Lung (tissue), 12 donors: Measurements from ENCODE around the gene CMTM3. TPM values are rescaled to one million over a fixed set of nuclear protein-coding genes. Genes with fewer than 3 reads are reported as not detected.

Experiments
- ATAC-seq: fragments of 200-7000 bp; cut with Tn5 transposase; one replicate; pipeline ENCODE4 v1.9.1; 2020; ENCODE audit warnings: moderate number of reproducible peaks; ENCODE audit not compliant: insufficient read depth, low FRiP score
- DNase-seq, 3 donors: peaks; one replicate each; pipeline ENCODE4 v3.0.0-alpha.2; 2013 to 2017
- H3K27ac ChIP-seq, 2 donors: one replicate each; pipeline ENCODE4 v1.5.1; 2013; ENCODE audit warnings: mild to moderate bottlenecking in 2 of 2, moderate library complexity in 2 of 2, control low read depth in 1 of 2, inconsistent platforms in 1 of 2, low read depth in 1 of 2, low read length in 1 of 2
- H3K27me3 ChIP-seq, 3 donors: one replicate each; pipeline ENCODE4 v1.5.1; 2013; ENCODE audit warnings: low read length in 2 of 3; ENCODE audit not compliant: control insufficient read depth in 3 of 3, insufficient read depth in 3 of 3
- H3K36me3 ChIP-seq, 4 donors: one replicate each; pipeline ENCODE4 v1.5.1; 2013; ENCODE audit warnings: low read length in 4 of 4, mild to moderate bottlenecking in 1 of 4, moderate library complexity in 1 of 4; ENCODE audit not compliant: control insufficient read depth in 4 of 4, insufficient read depth in 4 of 4
- H3K4me1 ChIP-seq, 5 donors: one replicate each; pipeline ENCODE4 v1.5.1; 2013; ENCODE audit warnings: low read length in 5 of 5, mild to moderate bottlenecking in 2 of 5, moderate library complexity in 1 of 5; ENCODE audit not compliant: control insufficient read depth in 5 of 5, insufficient read depth in 5 of 5
- H3K4me3 ChIP-seq: one replicate; pipeline ENCODE4 v1.5.1; 2013; ENCODE audit warnings: mild to moderate bottlenecking, control low read depth, moderate library complexity
- H3K9ac ChIP-seq, 2 donors: one replicate each; pipeline ENCODE4 v1.5.1; 2013; ENCODE audit warnings: low read length in 2 of 2, control low read depth in 1 of 2; ENCODE audit not compliant: insufficient read depth in 1 of 2
- H3K9me3 ChIP-seq, 4 donors: one replicate each; pipeline ENCODE4 v1.5.1; 2013; ENCODE audit warnings: low read length in 3 of 4, mild to moderate bottlenecking in 1 of 4, moderate library complexity in 1 of 4; ENCODE audit not compliant: control insufficient read depth in 4 of 4, insufficient read depth in 3 of 4
- WGBS, 2 donors: extraction: QIAGEN DNeasy Blood & Tissue Kit; methylation state at CpG; one replicate each; pipeline ENCODE4 v1.1.7; 2013; 5-methylcytosine and 5-hydroxymethylcytosine counted together
- polyA plus RNA-seq, 2 donors: library from polyadenylated mRNA; stranded (reverse); fragments of 200-250 nt; gene quantifications; one replicate each; pipeline ENCODE4 v1.2.1, GENCODE V29; 2013
- total RNA-seq, 2 donors: library from RNA; depleted of rRNA in 1 of 2; stranded (reverse); fragments of >200 nt in 1 of 2; gene quantifications; one replicate each; pipeline ENCODE4 v1.2.1, GENCODE V29; 2014 to 2021
- TF ChIP-seq, protein P1 (sequence below): IDR thresholded peaks from 2 replicates; pipeline ENCODE4 v1.5.1; 2012; ENCODE audit warnings: mild to moderate bottlenecking; ENCODE audit errors: control extremely low read depth, extremely low read depth
- donor health status: control.
- donor health status: control.
- donor health status: Bipolar disorder and iron deficiency.
- donor health status: healthy.
- donor health status: DM: yes; HTN: yes; CAD: no.

The CMTM3 gene
- total and polyA plus RNA-seq, 4 donors, result 19.8 to 46.4 (median 31.4) TPM

DNA sequence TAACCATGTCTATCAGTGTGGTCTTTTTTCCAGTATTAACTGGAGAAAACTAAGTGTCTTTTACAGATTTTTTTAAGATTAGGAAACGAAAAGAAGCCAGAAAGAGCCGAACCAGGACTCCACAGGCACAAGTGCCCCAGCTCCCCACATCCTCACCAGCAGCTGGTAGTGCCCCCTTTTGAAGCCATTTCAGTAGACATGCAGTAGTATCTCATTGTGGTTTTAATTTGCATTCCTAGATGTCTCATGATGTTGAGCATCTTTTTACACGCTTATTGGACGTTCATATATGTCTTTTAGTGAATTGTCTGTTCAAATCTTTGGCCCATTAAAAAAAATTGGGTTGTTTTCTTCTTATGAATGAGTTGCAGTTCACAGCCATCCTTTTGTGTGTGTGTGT lies 4.8 kb upstream of the CMTM3 start:
- ATAC-seq (no peak), DNase-seq (no peak)
- Histone ChIP-seq H3K27ac (no peak overlapping the region), H3K4me1 (peaks cover 0 to 9% (median 3%) of the 10 kb centered on the region in 5 donors), H3K27me3 (no peaks in the 10 kb centered on the region), H3K4me3 (no peak overlapping the region), H3K9ac (no peak overlapping the region), H3K36me3 (no peaks in the 10 kb centered on the region), H3K9me3 (no peaks in the 10 kb centered on the region)
- TF ChIP-seq, protein P1, sequence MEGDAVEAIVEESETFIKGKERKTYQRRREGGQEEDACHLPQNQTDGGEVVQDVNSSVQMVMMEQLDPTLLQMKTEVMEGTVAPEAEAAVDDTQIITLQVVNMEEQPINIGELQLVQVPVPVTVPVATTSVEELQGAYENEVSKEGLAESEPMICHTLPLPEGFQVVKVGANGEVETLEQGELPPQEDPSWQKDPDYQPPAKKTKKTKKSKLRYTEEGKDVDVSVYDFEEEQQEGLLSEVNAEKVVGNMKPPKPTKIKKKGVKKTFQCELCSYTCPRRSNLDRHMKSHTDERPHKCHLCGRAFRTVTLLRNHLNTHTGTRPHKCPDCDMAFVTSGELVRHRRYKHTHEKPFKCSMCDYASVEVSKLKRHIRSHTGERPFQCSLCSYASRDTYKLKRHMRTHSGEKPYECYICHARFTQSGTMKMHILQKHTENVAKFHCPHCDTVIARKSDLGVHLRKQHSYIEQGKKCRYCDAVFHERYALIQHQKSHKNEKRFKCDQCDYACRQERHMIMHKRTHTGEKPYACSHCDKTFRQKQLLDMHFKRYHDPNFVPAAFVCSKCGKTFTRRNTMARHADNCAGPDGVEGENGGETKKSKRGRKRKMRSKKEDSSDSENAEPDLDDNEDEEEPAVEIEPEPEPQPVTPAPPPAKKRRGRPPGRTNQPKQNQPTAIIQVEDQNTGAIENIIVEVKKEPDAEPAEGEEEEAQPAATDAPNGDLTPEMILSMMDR, result no peak
- 93 to 97% methylated on average over 4 of the region's 4 CpGs for WGBS, 2 donors

GRCh38 chr16:66600477-66600876 lies 4.0 kb upstream of the CMTM3 start:
- H3K4me3 ChIP-seq, result no peak overlapping the region
- H3K9me3 ChIP-seq, result no peaks in the 10 kb centered on the region
- no peaks in the 10 kb centered on the region for H3K27me3 ChIP-seq
- H3K27ac ChIP-seq, result no peak overlapping the region
- H3K36me3 ChIP-seq, result no peaks in the 10 kb centered on the region
- 94 to 100% methylated on average over 1 of the region's 1 CpG for WGBS, 2 donors
- H3K9ac ChIP-seq, result no peak overlapping the region
- H3K4me1 ChIP-seq, result peaks cover 0 to 9% (median 3%) of the 10 kb centered on the region in 5 donors
- TF ChIP-seq, protein P1, result no peak
- ATAC-seq (no peak), DNase-seq (no peak)

DNA sequence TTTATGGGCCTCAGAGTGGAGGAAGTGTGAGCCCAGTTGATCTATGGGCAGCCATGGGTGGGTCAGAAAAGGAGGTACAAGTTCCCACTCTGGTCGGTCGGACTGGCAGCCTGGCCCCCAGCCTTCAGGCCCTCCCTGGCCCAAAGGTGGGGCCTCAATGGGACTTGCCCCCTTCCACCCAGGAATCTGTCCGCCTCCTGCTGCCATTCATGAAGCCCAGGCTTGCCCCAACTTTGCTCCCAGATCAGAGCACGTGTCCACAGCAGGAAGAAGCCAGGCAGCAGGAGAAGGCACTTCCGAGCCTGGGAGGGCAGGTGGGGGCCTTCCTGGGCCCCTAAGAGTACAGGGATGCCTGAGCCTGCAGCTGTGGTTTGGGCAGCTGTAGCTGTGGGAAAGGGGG lies 3.0 kb upstream of the CMTM3 start:
- no peak for ATAC-seq
- H3K9ac ChIP-seq, result no peak overlapping the region
- no peaks in the 10 kb centered on the region for H3K9me3 ChIP-seq
- H3K36me3 ChIP-seq, result no peaks in the 10 kb centered on the region
- no peaks in the 10 kb centered on the region for H3K27me3 ChIP-seq
- no peak overlapping the region for H3K4me3 ChIP-seq
- TF ChIP-seq, protein P1, result no peak
- no peak overlapping the region for H3K27ac ChIP-seq
- peaks cover 0 to 16% (median 7%) of the 10 kb centered on the region in 5 donors for H3K4me1 ChIP-seq
- no peak for DNase-seq
- WGBS, 2 donors, result 94 to 96% methylated on average over 5 of the region's 5 CpGs
